ENCODE data around the gene AAMDC.
"Not testable (repeated sequence)": the region's sequence is repeated elsewhere in the genome, so short reads cannot be mapped to it uniquely, and the experiment has no call there.

AAMDC gene

DNA sequence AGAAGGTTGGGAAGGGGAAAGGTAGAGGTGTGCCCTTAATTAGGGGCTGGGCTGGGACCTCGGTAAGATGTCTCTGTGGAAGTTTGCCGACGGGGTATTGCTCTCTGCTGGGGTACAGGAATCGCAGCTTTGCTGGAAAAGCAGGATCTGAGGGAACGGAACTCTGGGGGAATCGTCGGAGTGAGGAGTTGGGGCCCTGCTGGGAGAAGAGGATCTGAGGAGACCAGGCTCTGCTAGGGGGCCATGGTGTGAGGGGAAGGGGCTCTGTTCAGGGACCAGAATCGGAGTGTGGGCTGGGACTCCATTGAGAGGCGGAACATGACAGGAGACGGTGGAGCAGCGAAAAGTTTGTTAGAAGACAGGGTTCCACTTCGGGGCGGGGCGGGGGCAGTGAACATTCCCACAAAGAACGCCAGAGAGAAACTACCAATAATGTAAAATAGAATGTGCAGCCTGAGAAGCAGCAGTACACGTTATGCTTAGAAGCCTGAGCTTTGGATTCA lies 456 bp downstream of the AAMDC start:
- POLR2A ChIA-PET = interaction anchor here (1.0 to 2.0 kb wide), 2 partner anchors 174 to 178 kb away, joined by 3 to 8 read pairs; partner anchors contain the start of gene INTS4
- CTCF ChIA-PET = no interaction called here
- TF ChIP-seq LEF1 (IDR thresholded peaks at IDR 0.05; ENCODE audit: borderline replicate concordance) = no peak
- TF ChIP-seq BHLHE40 (IDR thresholded peaks at IDR 0.05; ENCODE audit: borderline replicate concordance) = no peak
- TF ChIP-seq ZNF384 (IDR thresholded peaks at IDR 0.05) = no peak
- TF ChIP-seq FOXM1 (IDR thresholded peaks at IDR 0.05; ENCODE audit: borderline replicate concordance) = no peak
- TF ChIP-seq, protein P1, sequence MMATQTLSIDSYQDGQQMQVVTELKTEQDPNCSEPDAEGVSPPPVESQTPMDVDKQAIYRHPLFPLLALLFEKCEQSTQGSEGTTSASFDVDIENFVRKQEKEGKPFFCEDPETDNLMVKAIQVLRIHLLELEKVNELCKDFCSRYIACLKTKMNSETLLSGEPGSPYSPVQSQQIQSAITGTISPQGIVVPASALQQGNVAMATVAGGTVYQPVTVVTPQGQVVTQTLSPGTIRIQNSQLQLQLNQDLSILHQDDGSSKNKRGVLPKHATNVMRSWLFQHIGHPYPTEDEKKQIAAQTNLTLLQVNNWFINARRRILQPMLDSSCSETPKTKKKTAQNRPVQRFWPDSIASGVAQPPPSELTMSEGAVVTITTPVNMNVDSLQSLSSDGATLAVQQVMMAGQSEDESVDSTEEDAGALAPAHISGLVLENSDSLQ (IDR thresholded peaks at IDR 0.05) = no peak
- TF ChIP-seq L3MBTL2 (conservative IDR thresholded peaks at IDR 0.05) = no peak
- no peak for TF ChIP-seq CTBP1 (IDR thresholded peaks at IDR 0.05; ENCODE audit: borderline replicate concordance)
- no peak for TF ChIP-seq SUZ12 (IDR thresholded peaks at IDR 0.05)
- no peak for TF ChIP-seq FOXA1 (IDR thresholded peaks at IDR 0.05)
- TF ChIP-seq ARNT (IDR thresholded peaks at IDR 0.05) = no peak
- TF ChIP-seq ELF4 (IDR thresholded peaks at IDR 0.05) = no peak
- TF ChIP-seq TARDBP (IDR thresholded peaks at IDR 0.05) = no peak
- no peak for TF ChIP-seq SP1 (IDR thresholded peaks at IDR 0.05)
- TF ChIP-seq FOXK2 (IDR thresholded peaks at IDR 0.05) = no peak
- peak; percentile 12 for DNase-seq (ENCODE audit: extremely low spot score)

DNA sequence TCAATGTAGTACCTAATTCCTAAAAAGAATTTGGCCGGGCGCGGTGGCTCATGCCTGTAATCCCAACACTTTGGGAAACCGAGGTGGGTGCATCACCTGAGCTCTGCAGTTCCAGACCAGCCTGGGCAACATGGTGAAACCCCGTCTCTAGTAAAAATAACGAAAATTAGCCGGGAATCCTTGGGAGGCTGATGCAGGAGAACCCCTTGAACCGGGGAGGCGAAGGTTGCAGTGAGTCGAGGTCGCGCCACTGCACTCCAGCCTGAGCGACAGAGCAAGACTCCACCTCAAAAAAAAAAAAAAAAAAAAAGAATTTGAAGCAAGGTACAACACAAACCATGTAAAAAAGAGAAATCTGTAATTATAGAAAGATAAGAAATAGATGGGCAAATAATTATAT lies 1.2 kb downstream of the AAMDC start:
- POLR2A ChIA-PET = interaction anchor here (1.0 to 2.0 kb wide), 2 partner anchors 173 to 177 kb away, joined by 3 to 8 read pairs; partner anchors contain the start of gene INTS4
- DNase-seq (ENCODE audit: extremely low spot score); CTCF ChIA-PET: not testable (repeated sequence)
- peak; percentile 84 for TF ChIP-seq ZNF384 (IDR thresholded peaks at IDR 0.05)

DNA sequence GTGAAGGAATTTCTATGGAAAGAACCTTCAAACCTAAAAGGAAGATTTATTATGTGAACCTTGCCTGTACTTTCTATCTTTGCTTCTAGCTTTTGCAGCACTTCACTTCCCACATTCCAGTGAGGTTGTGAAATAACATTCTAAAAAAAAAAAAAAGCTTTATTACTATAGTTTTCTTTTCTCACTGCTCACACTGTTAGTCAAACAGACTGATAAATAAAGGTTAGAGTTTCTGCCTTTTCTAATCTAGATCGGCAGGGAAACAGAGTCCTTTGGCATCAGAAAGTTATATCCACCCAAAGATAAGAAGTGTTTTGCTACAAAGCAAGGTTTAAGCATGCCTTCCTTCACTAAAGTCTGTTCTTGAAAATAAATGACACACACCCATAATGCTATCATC lies 2.8 kb downstream of the AAMDC start:
- DNase-seq (ENCODE audit: extremely low spot score) = no peak
- POLR2A ChIA-PET = interaction anchor here (0.6 kb wide), 1 partner anchor 171 kb away, joined by 3 read pairs; the partner anchor contains the start of gene INTS4
- TF ChIP-seq ZNF384 (IDR thresholded peaks at IDR 0.05) (peak; percentile 64; the same call in 1 of the 2 replicates), ELF4 (IDR thresholded peaks at IDR 0.05) (no peak)
- CTCF ChIA-PET = no interaction called here

DNA sequence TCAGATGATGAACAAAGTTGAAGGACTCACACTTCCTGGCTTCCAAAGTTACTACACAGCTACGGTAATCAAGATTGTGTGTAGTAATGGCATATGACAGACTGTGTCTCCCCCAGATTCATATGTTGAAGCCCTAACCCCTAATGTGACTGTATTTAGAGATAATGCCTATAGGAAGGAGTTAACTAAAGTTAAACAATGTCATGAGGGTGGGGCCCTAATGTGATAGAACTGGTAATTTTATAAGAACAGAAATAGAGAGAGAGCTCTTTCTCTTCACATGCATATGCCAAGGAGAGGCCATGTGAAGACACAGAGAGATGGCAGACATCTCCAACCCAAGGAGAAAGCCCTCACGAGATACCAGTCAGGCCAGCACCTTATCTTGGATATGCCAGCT lies 8.0 kb downstream of the AAMDC start:
- TF ChIP-seq, protein P1 (IDR thresholded peaks at IDR 0.05) = no peak
- no peak for TF ChIP-seq FOXK2 (IDR thresholded peaks at IDR 0.05)
- no peak for TF ChIP-seq HDGF (IDR thresholded peaks at IDR 0.05; ENCODE audit: borderline replicate concordance)
- TF ChIP-seq BHLHE40 (IDR thresholded peaks at IDR 0.05; ENCODE audit: borderline replicate concordance) = no peak
- TF ChIP-seq ELF4 (IDR thresholded peaks at IDR 0.05) = no peak
- TF ChIP-seq L3MBTL2 (conservative IDR thresholded peaks at IDR 0.05) = no peak
- no peak for TF ChIP-seq FOXM1 (IDR thresholded peaks at IDR 0.05; ENCODE audit: borderline replicate concordance)
- no peak for TF ChIP-seq TARDBP (IDR thresholded peaks at IDR 0.05)
- no peak for TF ChIP-seq FOXA1 (IDR thresholded peaks at IDR 0.05)
- TF ChIP-seq SP1 (IDR thresholded peaks at IDR 0.05) = no peak

DNA sequence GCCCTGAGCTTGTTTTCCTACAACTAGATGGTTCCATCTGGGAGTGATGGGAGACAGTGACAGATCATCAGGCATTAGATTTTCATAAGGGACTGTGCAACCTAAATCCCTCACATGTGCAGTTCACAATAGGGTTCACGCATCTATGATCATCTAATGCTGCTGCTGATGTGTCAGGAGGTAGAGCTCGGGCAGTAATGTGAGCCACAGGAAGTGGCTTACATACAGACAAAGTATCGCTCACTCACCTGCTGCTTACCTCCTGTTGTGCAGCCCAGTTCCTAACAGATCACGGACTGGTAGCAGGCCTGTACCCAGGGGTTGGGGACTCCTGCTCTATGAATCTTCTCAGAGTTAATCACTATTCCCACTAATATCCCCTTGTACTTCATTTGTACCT lies 12.4 kb downstream of the AAMDC start:
- CTCF ChIA-PET = no interaction called here
- POLR2A ChIA-PET = no interaction called here
- TF ChIP-seq ARNT (IDR thresholded peaks at IDR 0.05) = no peak
- DNase-seq (ENCODE audit: extremely low spot score) = no peak

More for the DNA sequence above, 8.0 kb downstream of the AAMDC start:
- ChIA-PET CTCF (no interaction called here), POLR2A (no interaction called here)
- DNase-seq (ENCODE audit: extremely low spot score) = no peak

DNA sequence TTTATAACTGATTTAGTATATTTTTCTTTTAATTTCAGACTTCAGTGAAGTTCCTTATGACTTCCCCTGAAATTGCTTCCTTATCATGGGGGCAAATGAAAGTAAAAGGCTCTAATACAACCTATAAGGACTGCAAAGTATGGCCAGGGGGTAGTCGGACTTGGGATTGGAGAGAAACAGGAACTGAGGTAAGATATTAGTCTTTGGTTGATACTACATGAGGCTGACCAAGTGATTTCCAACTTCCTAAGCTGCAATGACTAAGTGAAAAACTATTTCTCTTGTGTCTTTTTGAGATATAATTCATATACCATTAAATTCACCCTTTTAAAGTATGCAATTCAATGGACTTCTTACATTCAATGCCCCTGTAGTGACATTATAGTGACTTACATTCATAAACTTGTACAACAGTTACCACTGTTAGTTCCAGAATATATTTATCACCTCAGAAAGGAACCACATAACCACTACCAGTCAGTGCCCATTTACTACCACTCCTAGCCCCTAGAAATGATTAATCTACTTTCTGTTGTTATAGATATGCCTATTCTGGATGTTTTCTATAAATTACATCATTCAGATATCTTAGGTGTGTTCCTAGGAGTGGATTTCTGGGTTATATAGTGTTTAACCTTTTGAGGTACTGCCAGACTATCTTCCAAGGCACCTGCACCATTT lies 21.6 kb downstream of the AAMDC start:
- ChIA-PET CTCF (no interaction called here), POLR2A (no interaction called here)
- TF ChIP-seq NFRKB (IDR thresholded peaks at IDR 0.05) (no peak), BHLHE40 (IDR thresholded peaks at IDR 0.05; ENCODE audit: borderline replicate concordance) (no peak), ARNT (IDR thresholded peaks at IDR 0.05) (no peak), LEF1 (IDR thresholded peaks at IDR 0.05; ENCODE audit: borderline replicate concordance) (no peak), FOXK2 (IDR thresholded peaks at IDR 0.05) (no peak), FOXM1 (IDR thresholded peaks at IDR 0.05; ENCODE audit: borderline replicate concordance) (no peak), FOXA1 (IDR thresholded peaks at IDR 0.05) (no peak)
- TF ChIP-seq, protein P1 (IDR thresholded peaks at IDR 0.05) = no peak
- DNase-seq (ENCODE audit: extremely low spot score) = no peak

DNA sequence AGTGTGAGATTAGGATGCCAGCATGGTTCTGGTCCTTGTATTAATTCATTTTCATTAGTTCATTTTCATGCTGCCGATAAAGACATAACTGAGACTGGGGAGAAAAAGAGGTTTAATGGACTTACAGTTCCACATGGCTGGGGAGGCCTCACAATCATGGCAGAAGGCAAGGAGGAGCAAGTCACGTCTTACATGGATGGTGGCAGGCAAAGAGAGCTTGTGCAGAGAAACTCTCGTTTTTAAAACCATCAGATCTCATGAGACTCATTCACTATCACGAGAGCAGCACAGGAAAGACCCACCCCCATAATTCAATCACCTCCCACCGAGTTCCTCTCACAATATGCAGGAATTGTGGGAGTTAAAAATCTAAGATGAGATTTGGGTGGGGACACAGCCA lies 22.8 kb downstream of the AAMDC start:
- POLR2A ChIA-PET; DNase-seq (ENCODE audit: extremely low spot score): not testable (repeated sequence)
- CTCF ChIA-PET = interaction anchor here (0.6 kb wide), 1 partner anchor 288 kb away, joined by 5 read pairs; no protein-coding TSS in a partner anchor

Measured in HEK293T (cell line).